RWPE2 (cell line): ENCODE results near the gene ZNF385A.

Source experiments
- ATAC-seq: fragments of 200-7000 bp; cut with Tn5 transposase; 3 replicates; pipeline ENCODE4 v1.9.1; 2021; ENCODE audit warnings: low read depth
- DNase-seq: peaks from one replicate; pipeline ENCODE4 v3.0.0-alpha.2; 2020; ENCODE audit warnings: low spot score
- H3K27ac ChIP-seq: fragments of 450-650 bp; 2 replicates; pipeline ENCODE4 v1.5.1; 2017; ENCODE audit warnings: mild to moderate bottlenecking; ENCODE audit not compliant: poor library complexity, severe bottlenecking
- H3K27me3 ChIP-seq: fragments of 250-450 bp; sonication (Bioruptor Pico); 2 replicates; pipeline ENCODE4 v1.5.1; 2021; ENCODE audit warnings: mild to moderate bottlenecking, moderate library complexity; ENCODE audit not compliant: insufficient read depth, poor library complexity, severe bottlenecking
- H3K36me3 ChIP-seq: fragments of 250-450 bp; sonication (Bioruptor Pico); 2 replicates; pipeline ENCODE4 v1.5.1; 2020; ENCODE audit warnings: low read depth, mild to moderate bottlenecking, moderate library complexity
- H3K4me1 ChIP-seq: fragments of 250-450 bp; sonication (Bioruptor Pico); 2 replicates; pipeline ENCODE4 v1.5.1; 2021; ENCODE audit warnings: mild to moderate bottlenecking, moderate library complexity; ENCODE audit not compliant: insufficient read depth, poor library complexity, severe bottlenecking
- H3K4me3 ChIP-seq: fragments of 250-450 bp; sonication (Bioruptor Pico); 2 replicates; pipeline ENCODE4 v1.5.1; 2021; ENCODE audit warnings: mild to moderate bottlenecking, moderate library complexity; ENCODE audit not compliant: severe bottlenecking
- H3K9me3 ChIP-seq: fragments of 250-450 bp; sonication (Bioruptor Pico); 2 replicates; pipeline ENCODE4 v1.5.1; 2021; ENCODE audit warnings: mild to moderate bottlenecking, moderate library complexity; ENCODE audit not compliant: severe bottlenecking
- CTCF ChIP-seq: fragments of 450-650 bp; IDR thresholded peaks from one replicate; pipeline ENCODE4 v1.5.1; 2017; ENCODE audit warnings: mild to moderate bottlenecking, moderate library complexity; ENCODE audit not compliant: poor library complexity, severe bottlenecking

The ZNF385A gene

GRCh38 chr12:54424224-54424623 lies 39.7 kb upstream of the ZNF385A start:
- no peak for TF ChIP-seq CTCF
- H3K4me1 ChIP-seq, result peaks cover 60% of the 10 kb centered on the region
- H3K9me3 ChIP-seq, result no peaks in the 10 kb centered on the region
- no peak overlapping the region for H3K27ac ChIP-seq
- no peaks in the 10 kb centered on the region for H3K36me3 ChIP-seq
- no peak overlapping the region for H3K4me3 ChIP-seq
- DNase-seq, result peak; percentile 12
- H3K27me3 ChIP-seq, result no peaks in the 10 kb centered on the region
- no peak for ATAC-seq

- H3K9me3 ChIP-seq, result no peaks in the 10 kb centered on the region
- no peak overlapping the region for H3K4me3 ChIP-seq
- H3K27ac ChIP-seq, result peak overlapping the region; percentile 92
- H3K4me1 ChIP-seq, result peaks cover 56% of the 10 kb centered on the region
- H3K27me3 ChIP-seq, result no peaks in the 10 kb centered on the region
- TF ChIP-seq CTCF, result no peak
- ATAC-seq (no peak), DNase-seq (peak; percentile 3)
- H3K36me3 ChIP-seq, result no peaks in the 10 kb centered on the region
Observed at GRCh38 chr12:54423816-54424150, 39.2 kb upstream of the ZNF385A start.

GRCh38 chr12:54421879-54422250 lies 37.3 kb upstream of the ZNF385A start:
- Histone ChIP-seq H3K27me3 (no peaks in the 10 kb centered on the region), H3K36me3 (peaks cover 2% of the 10 kb centered on the region), H3K4me3 (no peak overlapping the region), H3K4me1 (peaks cover 44% of the 10 kb centered on the region), H3K9me3 (no peaks in the 10 kb centered on the region), H3K27ac (peak overlapping the region; percentile 92)
- DNase-seq (peak; percentile 6), ATAC-seq (no peak)
- no peak for TF ChIP-seq CTCF

- no peak for TF ChIP-seq CTCF
- Histone ChIP-seq H3K9me3 (no peaks in the 10 kb centered on the region), H3K4me3 (no peak overlapping the region), H3K27me3 (no peaks in the 10 kb centered on the region), H3K4me1 (peaks cover 49% of the 10 kb centered on the region), H3K36me3 (peaks cover 8% of the 10 kb centered on the region), H3K27ac (peak overlapping the region; percentile 92)
- DNase-seq (peak; percentile 59), ATAC-seq (peak; percentile 53)
Observed at GRCh38 chr12:54421175-54421878, 36.8 kb upstream of the ZNF385A start.

GRCh38 chr12:54420766-54421144 lies 36.2 kb upstream of the ZNF385A start:
- Histone ChIP-seq H3K4me3 (no peak overlapping the region), H3K27me3 (no peaks in the 10 kb centered on the region), H3K4me1 (peaks cover 54% of the 10 kb centered on the region), H3K9me3 (no peaks in the 10 kb centered on the region), H3K36me3 (peaks cover 13% of the 10 kb centered on the region), H3K27ac (peak overlapping the region; percentile 92)
- DNase-seq (no peak), ATAC-seq (peak; percentile 5)
- no peak for TF ChIP-seq CTCF
